Kidney epithelial cell (primary cell): ENCODE measurements around the gene MTA1. TPM values are rescaled to one million over a fixed set of nuclear protein-coding genes. Genes with fewer than 3 reads are reported as not detected.

Source experiments
- DNase-seq: peaks from one replicate; pipeline ENCODE4 v3.0.0-alpha.2; 2010; ENCODE audit warnings: low read depth
- H3K27me3 ChIP-seq: 2 replicates; pipeline ENCODE4 v1.6.0; 2011; ENCODE audit warnings: low read length; ENCODE audit not compliant: control insufficient read depth, insufficient read depth
- H3K36me3 ChIP-seq: 2 replicates; pipeline ENCODE4 v1.5.1; 2011; ENCODE audit warnings: low read length; ENCODE audit not compliant: control insufficient read depth, insufficient read depth
- H3K4me3 ChIP-seq: 2 replicates; pipeline ENCODE4 v1.5.1; 2011; ENCODE audit warnings: low read depth, mild to moderate bottlenecking, control low read depth, low read length
- CTCF ChIP-seq: IDR thresholded peaks from 2 replicates; pipeline ENCODE4 v1.5.1; 2011; ENCODE audit warnings: mild to moderate bottlenecking, moderate library complexity, low read length, control low read depth, inconsistent platforms; ENCODE audit not compliant: insufficient read depth, poor library complexity, severe bottlenecking
- total RNA-seq: library from RNA; depleted of rRNA; stranded (reverse); fragments of >200 nt; gene quantifications from 2 replicates; pipeline ENCODE4 v1.2.3, GENCODE V29; 2015

The MTA1 gene
- total RNA-seq, 1 donor from 2014 or later, result 68.3 TPM

- no peak for DNase-seq
- Histone ChIP-seq H3K36me3 (no peaks in the 10 kb centered on the region), H3K27me3 (no peaks in the 10 kb centered on the region), H3K4me3 (no peak overlapping the region)
- TF ChIP-seq CTCF, result no peak
Observed at GRCh38 chr14:105389534-105389933, 30.1 kb upstream of the MTA1 start.

- Histone ChIP-seq H3K36me3 (no peaks in the 10 kb centered on the region), H3K4me3 (no peak overlapping the region), H3K27me3 (no peaks in the 10 kb centered on the region)
- no peak for TF ChIP-seq CTCF
- DNase-seq, result no peak
Observed at GRCh38 chr14:105389976-105390848, 29.4 kb upstream of the MTA1 start.

GRCh38 chr14:105390849-105391500, 28.7 kb upstream of the MTA1 start:
- H3K36me3 ChIP-seq, result no peaks in the 10 kb centered on the region
- TF ChIP-seq CTCF, result no peak
- no peak overlapping the region for H3K4me3 ChIP-seq
- no peak for DNase-seq
- no peaks in the 10 kb centered on the region for H3K27me3 ChIP-seq

- no peak for DNase-seq
- Histone ChIP-seq H3K4me3 (no peak overlapping the region), H3K27me3 (no peaks in the 10 kb centered on the region), H3K36me3 (no peaks in the 10 kb centered on the region)
- TF ChIP-seq CTCF, result no peak
Observed at GRCh38 chr14:105391541-105391940, 28.1 kb upstream of the MTA1 start.

- Histone ChIP-seq H3K36me3 (no peaks in the 10 kb centered on the region), H3K4me3 (no peak overlapping the region), H3K27me3 (no peaks in the 10 kb centered on the region)
- TF ChIP-seq CTCF, result no peak
- no peak for DNase-seq
Observed at GRCh38 chr14:105392131-105393090, 27.2 kb upstream of the MTA1 start.
